Ramos (cell line): ENCODE results near the gene RXFP2.

Source experiments
- in situ Hi-C: fragments of 300-500 bp; cut with MboI; formaldehyde crosslinking; loops from one replicate; pipeline ENCODE4 v1.14.3; 2022; ENCODE audit warnings: low sequenced_read_pairs; ENCODE audit not compliant: unreplicated experiment

RXFP2 gene

GRCh38 chr13:31814536-31814935 lies 75.2 kb downstream of the RXFP2 start:
- in situ Hi-C loops: no loop called here

- in situ Hi-C loops: no loop called here
These were observed 76.2 kb downstream of the RXFP2 start for GRCh38 chr13:31815361-31816144.

GRCh38 chr13:31818236-31818635 lies 78.9 kb downstream of the RXFP2 start:
- in situ Hi-C loops: no loop called here

- in situ Hi-C loops: no loop called here
These were observed 85.6 kb downstream of the RXFP2 start for GRCh38 chr13:31824705-31825517.

GRCh38 chr13:31826521-31826920 lies 87.2 kb downstream of the RXFP2 start:
- in situ Hi-C loops: no loop called here

GRCh38 chr13:31827707-31828106 lies 88.4 kb downstream of the RXFP2 start:
- in situ Hi-C loops: no loop called here

- in situ Hi-C loops: no loop called here
These were observed 96.6 kb downstream of the RXFP2 start for GRCh38 chr13:31835932-31836331.

GRCh38 chr13:31843044-31843443 lies 103.7 kb downstream of the RXFP2 start:
- in situ Hi-C loops: no loop called here

- in situ Hi-C loops: no loop called here
These were observed 107.0 kb downstream of the RXFP2 start for GRCh38 chr13:31846182-31846938.

- in situ Hi-C loops: no loop called here
These were observed 107.8 kb downstream of the RXFP2 start for GRCh38 chr13:31846961-31847752.

GRCh38 chr13:31848621-31849020 lies 109.3 kb downstream of the RXFP2 start:
- in situ Hi-C loops: no loop called here

GRCh38 chr13:31849206-31849605 lies 109.9 kb downstream of the RXFP2 start:
- in situ Hi-C loops: no loop called here

- in situ Hi-C loops: no loop called here
These were observed 110.8 kb downstream of the RXFP2 start for GRCh38 chr13:31850041-31850555.

- in situ Hi-C loops: no loop called here
These were observed 111.9 kb downstream of the RXFP2 start for GRCh38 chr13:31851216-31851615.
